Measurements from ENCODE around the gene SLC26A1. TPM values are rescaled to one million over a fixed set of nuclear protein-coding genes. Genes with fewer than 3 reads are reported as not detected.
A peak's percentile ranks its signal among the peaks of the same experiment; 100 is the strongest.

Gene SLC26A1
- total RNA-seq, 1 donor from 2014 or later = 1.0 TPM

- TF ChIP-seq CTCF (IDR thresholded peaks at IDR 0.05) = no peak
- Histone ChIP-seq H3K27me3 (ENCODE audit: low read depth) (peaks cover 22% of the 10 kb centered on the region), H3K36me3 (no peaks in the 10 kb centered on the region), H3K9me3 (no peaks in the 10 kb centered on the region), H3K4me1 (peaks cover 30% of the 10 kb centered on the region), H3K27ac (peak overlapping the region; percentile 75), H3K4me3 (peak overlapping the region; percentile 77)
- intact Hi-C loops (cut with DNase I) = no loop called here
- DNase-seq = peak; percentile 86
- peak; percentile 67 to 72 for ATAC-seq
These were observed 17.3 kb upstream of the SLC26A1 start for GRCh38 chr4:1010395-1011021.

DNA sequence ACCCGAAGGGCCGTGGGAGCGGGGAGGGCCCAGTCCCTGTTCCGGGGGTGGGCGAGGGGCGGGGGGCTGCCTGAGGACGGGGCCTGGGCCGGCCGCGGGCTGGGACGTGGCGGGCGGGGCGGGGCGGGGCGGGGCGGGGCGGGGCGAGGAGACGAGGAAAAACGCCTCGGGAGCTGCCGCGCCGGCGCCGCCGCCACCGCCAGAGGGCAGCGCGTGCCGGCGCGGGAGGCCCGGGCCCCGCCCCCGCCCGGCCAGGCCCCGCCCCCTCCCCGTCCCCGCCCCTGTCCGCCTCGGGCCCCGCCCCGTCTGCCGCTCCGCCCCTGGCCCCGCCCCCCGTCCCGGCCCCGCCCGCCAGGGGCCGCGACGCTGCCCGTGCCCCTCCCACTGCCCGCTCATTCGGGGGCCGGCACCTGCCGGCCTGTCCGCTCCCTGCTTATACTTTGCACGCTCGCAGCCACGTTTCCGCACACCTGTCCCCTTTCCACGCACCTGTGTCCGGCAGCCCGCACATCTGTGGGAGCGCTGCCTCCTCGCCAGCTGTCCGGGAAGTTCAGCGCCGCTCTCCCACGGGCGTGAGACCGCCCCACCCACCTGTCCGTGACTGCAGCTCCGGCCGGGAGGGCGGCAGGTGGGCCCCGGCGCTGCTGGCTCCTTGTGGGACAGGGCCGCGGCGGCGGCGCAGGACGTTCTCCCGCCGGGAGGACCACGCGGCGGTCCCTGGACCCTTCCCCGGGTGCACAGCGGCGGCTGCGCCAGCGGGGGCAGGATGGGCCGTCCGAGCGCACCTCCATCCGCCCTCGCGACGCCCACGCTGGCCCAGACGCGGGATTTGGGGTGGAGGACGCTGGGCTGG, 16.6 kb upstream of the SLC26A1 start:
- Histone ChIP-seq H3K4me3 (peak overlapping the region; percentile 77), H3K9me3 (no peaks in the 10 kb centered on the region), H3K27me3 (ENCODE audit: low read depth) (peaks cover 30% of the 10 kb centered on the region), H3K4me1 (peaks cover 30% of the 10 kb centered on the region), H3K27ac (peak overlapping the region; percentile 75), H3K36me3 (no peaks in the 10 kb centered on the region)
- peak; percentile 79 for DNase-seq
- intact Hi-C loops (cut with DNase I) = no loop called here
- TF ChIP-seq CTCF (IDR thresholded peaks at IDR 0.05) = no peak
- peak; percentile 85 to 87 for ATAC-seq

DNA sequence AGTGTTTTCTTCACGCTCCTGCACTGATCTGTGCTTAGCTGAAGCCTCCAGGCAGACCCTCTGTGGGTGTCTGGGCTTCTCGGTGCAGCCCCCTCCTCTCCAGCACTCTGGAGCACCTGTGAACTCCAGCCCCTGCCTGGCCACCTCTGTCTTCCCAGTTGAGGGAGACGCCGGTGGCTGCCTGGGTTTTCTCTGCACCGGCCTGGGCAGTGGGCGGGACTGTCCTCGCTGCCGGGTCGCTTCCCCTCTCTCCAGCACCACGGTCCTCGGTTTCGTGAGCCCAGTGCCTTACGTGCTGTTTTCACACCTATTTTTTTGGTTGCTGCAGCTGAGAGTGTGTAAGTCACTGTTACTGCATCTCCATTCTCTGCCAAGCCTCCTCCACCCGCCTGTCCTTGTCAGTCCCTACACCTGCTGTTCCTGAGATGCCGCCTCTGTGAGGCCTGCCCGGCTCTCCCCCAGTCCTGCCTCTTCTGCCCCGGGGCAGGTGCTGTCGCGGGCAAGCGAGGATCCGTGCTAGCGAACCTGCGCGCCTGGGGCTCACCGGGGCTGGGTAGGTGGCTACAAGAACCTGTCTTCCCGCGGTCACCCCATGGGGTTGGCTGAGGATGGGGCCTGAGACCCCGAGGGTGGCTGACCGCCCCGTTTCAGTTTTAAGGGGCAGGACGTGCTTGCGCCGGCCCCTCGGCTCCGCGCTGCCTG, 15.8 kb upstream of the SLC26A1 start:
- TF ChIP-seq CTCF (IDR thresholded peaks at IDR 0.05) = no peak
- DNase-seq = peak; percentile 74
- intact Hi-C loops (cut with DNase I) = no loop called here
- ATAC-seq = peak in 1 of 2 donors; percentile 4
- H3K9me3 ChIP-seq = no peaks in the 10 kb centered on the region
- no peaks in the 10 kb centered on the region for H3K36me3 ChIP-seq
- H3K4me3 ChIP-seq = peak overlapping the region; percentile 74
- H3K27me3 ChIP-seq (ENCODE audit: low read depth) = peaks cover 37% of the 10 kb centered on the region
- peak overlapping the region; percentile 41 for H3K27ac ChIP-seq
- H3K4me1 ChIP-seq = peaks cover 30% of the 10 kb centered on the region

- Histone ChIP-seq H3K4me1 (peaks cover 34% of the 10 kb centered on the region), H3K9me3 (no peaks in the 10 kb centered on the region), H3K4me3 (no peak overlapping the region), H3K27me3 (ENCODE audit: low read depth) (peaks cover 59% of the 10 kb centered on the region), H3K27ac (no peak overlapping the region), H3K36me3 (no peaks in the 10 kb centered on the region)
- intact Hi-C loops (cut with DNase I) = no loop called here
- DNase-seq = no peak
- ATAC-seq = no peak
- no peak for TF ChIP-seq CTCF (IDR thresholded peaks at IDR 0.05)
These were observed 13.7 kb upstream of the SLC26A1 start for GRCh38 chr4:1006856-1007255.

Measured in lower lobe of right lung (tissue), 2 donors.